Measurements from ENCODE around the gene RABL6. TPM values are rescaled to one million over a fixed set of nuclear protein-coding genes. Genes with fewer than 3 reads are reported as not detected.

RABL6 gene
- total RNA-seq, 1 donor from 2014 or later: 116 TPM

- H3K36me3 Mint-ChIP-seq (ENCODE audit: low read depth): peaks cover 26% of the 10 kb centered on the region
Observed at GRCh38 chr9:136888454-136888853, 80.7 kb downstream of the RABL6 start.

GRCh38 chr9:136889858-136890257 lies 82.1 kb downstream of the RABL6 start:
- H3K4me3 Mint-ChIP-seq: no peak overlapping the region
- no peak overlapping the region for H3K27ac Mint-ChIP-seq
- no peaks in the 10 kb centered on the region for H3K27me3 Mint-ChIP-seq
- H3K9me3 Mint-ChIP-seq: no peaks in the 10 kb centered on the region
- peaks cover 24% of the 10 kb centered on the region for H3K4me1 Mint-ChIP-seq
- no peak for DNase-seq
- intact Hi-C loops (cut with micrococcal nuclease): loop anchor here (10.0 kb wide), 1 partner anchor 85 kb away; the partner anchor contains the start of gene RABL6
- H3K36me3 Mint-ChIP-seq (ENCODE audit: low read depth): peaks cover 36% of the 10 kb centered on the region

More at GRCh38 chr9:136888454-136888853, 80.7 kb downstream of the RABL6 start:
- intact Hi-C loops (cut with micrococcal nuclease): loop anchor here (10.0 kb wide), 1 partner anchor 84 kb away; the partner anchor contains the start of gene RABL6
- no peak for DNase-seq
- H3K27ac Mint-ChIP-seq: peak overlapping the region; percentile 45
- H3K4me3 Mint-ChIP-seq: peak overlapping the region; percentile 100
- H3K4me1 Mint-ChIP-seq: peaks cover 20% of the 10 kb centered on the region
- H3K27me3 Mint-ChIP-seq: no peaks in the 10 kb centered on the region
- H3K9me3 Mint-ChIP-seq: no peaks in the 10 kb centered on the region

- H3K4me3 Mint-ChIP-seq: no peak overlapping the region
- no peaks in the 10 kb centered on the region for H3K27me3 Mint-ChIP-seq
- H3K36me3 Mint-ChIP-seq (ENCODE audit: low read depth): peaks cover 37% of the 10 kb centered on the region
- H3K4me1 Mint-ChIP-seq: peaks cover 25% of the 10 kb centered on the region
- no peak for DNase-seq
- H3K9me3 Mint-ChIP-seq: no peaks in the 10 kb centered on the region
- H3K27ac Mint-ChIP-seq: no peak overlapping the region
- intact Hi-C loops (cut with micrococcal nuclease): no loop called here
Observed at GRCh38 chr9:136890661-136891060, 82.9 kb downstream of the RABL6 start.

Other genes starting within 250 kb of the RABL6 start
- 3.2 and 3.5 TPM in 2 replicates for gene EGFL7, start 145.0 kb upstream of the RABL6 start, total RNA-seq
- gene AGPAT2, start 120.5 kb upstream of the RABL6 start, total RNA-seq: 25.6 and 25.9 TPM in 2 replicates
- 1.1 and 1.5 TPM in 2 replicates for gene DIPK1B, start 95.4 kb upstream of the RABL6 start, total RNA-seq
- gene LCN10, start 65.0 kb upstream of the RABL6 start, total RNA-seq: 1.1 and 1.7 TPM in 2 replicates
- gene LCN6, start 59.4 kb upstream of the RABL6 start, total RNA-seq: not detected in 2 replicates
- gene LCN8, start 49.7 kb upstream of the RABL6 start, total RNA-seq: not detected in 2 replicates
- gene LCN15, start 43.4 kb upstream of the RABL6 start, total RNA-seq: not detected in 2 replicates
- gene TMEM141, start 16.6 kb upstream of the RABL6 start, total RNA-seq: 36.1 and 40.1 TPM in 2 replicates
- gene CCDC183, start 11.6 kb upstream of the RABL6 start, total RNA-seq: 0.14 and 0.42 TPM in 2 replicates
- gene AJM1, start 34.5 kb downstream of the RABL6 start, total RNA-seq: 5.7 and 5.9 TPM in 2 replicates
- gene PHPT1, start 41.5 kb downstream of the RABL6 start, total RNA-seq: 134 and 145 TPM in 2 replicates
- 24.7 and 30.1 TPM in 2 replicates for gene MAMDC4, start 44.4 kb downstream of the RABL6 start, total RNA-seq
- 378 and 380 TPM in 2 replicates for gene EDF1, start 58.4 kb downstream of the RABL6 start, total RNA-seq
- 61.6 and 66.6 TPM in 2 replicates for gene TRAF2, start 78.6 kb downstream of the RABL6 start, total RNA-seq
- 92.7 and 93.6 TPM in 2 replicates for gene FBXW5, start 136.8 kb downstream of the RABL6 start, total RNA-seq
- gene C8G, start 137.3 kb downstream of the RABL6 start, total RNA-seq: 0.69 and 1.7 TPM in 2 replicates
- gene LCN12, start 144.3 kb downstream of the RABL6 start, total RNA-seq: 1.3 and 2.3 TPM in 2 replicates
- gene PTGDS, start 169.6 kb downstream of the RABL6 start, total RNA-seq: not detected in 2 replicates
- not detected in 2 replicates for gene LCNL1, start 175.0 kb downstream of the RABL6 start, total RNA-seq
- gene PAXX, start 184.5 kb downstream of the RABL6 start, total RNA-seq: 87.8 and 90.2 TPM in 2 replicates
- gene CLIC3, start 188.6 kb downstream of the RABL6 start, total RNA-seq: not detected in 2 replicates
- 25.0 and 25.9 TPM in 2 replicates for gene ABCA2, start 220.3 kb downstream of the RABL6 start, total RNA-seq
- gene FUT7, start 224.1 kb downstream of the RABL6 start, total RNA-seq: 0.09 TPM in 1 of 2 replicates, not detected in the other
- 58.1 and 59.4 TPM in 2 replicates for gene NPDC1, start 238.2 kb downstream of the RABL6 start, total RNA-seq
- gene ENTPD2, start 246.1 kb downstream of the RABL6 start, total RNA-seq: 0.21 TPM in 1 of 2 replicates, not detected in the other